Activated CD8-positive, alpha-beta memory T cell treated with anti-CD3 and anti-CD28 coated beads, Interleukin-2, amount 50 U/mL, for 48 hours (primary cell): ENCODE data around the gene SLX4IP.

Source experiments
- DNase-seq: peaks from one replicate; pipeline ENCODE4 v3.0.0-alpha.2; 2020

Gene SLX4IP

GRCh38 chr20:10524034-10524476 lies 89.0 kb downstream of the SLX4IP start:
- no peak for DNase-seq

GRCh38 chr20:10524643-10525042 lies 89.5 kb downstream of the SLX4IP start:
- DNase-seq, result no peak

- DNase-seq, result no peak
These were observed 92.7 kb downstream of the SLX4IP start for GRCh38 chr20:10527781-10528180.

- no peak for DNase-seq
These were observed 95.8 kb downstream of the SLX4IP start for GRCh38 chr20:10530883-10531282.

- no peak for DNase-seq
These were observed 96.7 kb downstream of the SLX4IP start for GRCh38 chr20:10531848-10532247.

GRCh38 chr20:10532361-10532760 lies 97.3 kb downstream of the SLX4IP start:
- DNase-seq, result no peak

GRCh38 chr20:10536531-10536930 lies 101.4 kb downstream of the SLX4IP start:
- DNase-seq, result no peak

- no peak for DNase-seq
These were observed 102.9 kb downstream of the SLX4IP start for GRCh38 chr20:10537850-10538480.

- no peak for DNase-seq
These were observed 103.7 kb downstream of the SLX4IP start for GRCh38 chr20:10538768-10539167.

- no peak for DNase-seq
These were observed 104.9 kb downstream of the SLX4IP start for GRCh38 chr20:10539818-10540553.

- DNase-seq, result no peak
These were observed 105.8 kb downstream of the SLX4IP start for GRCh38 chr20:10540636-10541493.

GRCh38 chr20:10541668-10542411 lies 106.7 kb downstream of the SLX4IP start:
- no peak for DNase-seq

- no peak for DNase-seq
These were observed 107.3 kb downstream of the SLX4IP start for GRCh38 chr20:10542442-10542841.

GRCh38 chr20:10543480-10543879 lies 108.4 kb downstream of the SLX4IP start:
- no peak for DNase-seq

GRCh38 chr20:10547276-10548114 lies 112.4 kb downstream of the SLX4IP start:
- no peak for DNase-seq

GRCh38 chr20:10549511-10549910 lies 114.4 kb downstream of the SLX4IP start:
- DNase-seq, result no peak

- DNase-seq, result no peak
These were observed 115.4 kb downstream of the SLX4IP start for GRCh38 chr20:10550204-10551118.

- DNase-seq, result no peak
These were observed 116.9 kb downstream of the SLX4IP start for GRCh38 chr20:10551732-10552724.

GRCh38 chr20:10553326-10553984 lies 118.3 kb downstream of the SLX4IP start:
- DNase-seq, result no peak
